22Rv1 (cell line): Measurements from ENCODE around the gene HIVEP2.

Source experiments
- CTCF ChIP-seq: fragments of 450-650 bp; IDR thresholded peaks from 2 replicates; pipeline ENCODE4 v1.5.1; 2017; ENCODE audit warnings: mild to moderate bottlenecking
- ZFX ChIP-seq: fragments of 450-650 bp; IDR thresholded peaks from 2 replicates; pipeline ENCODE4 v1.6.1; 2017; ENCODE audit warnings: antibody characterized with exemption, borderline replicate concordance

GRCh38 chr6:142879527-142879926 is 65.4 kb downstream of the HIVEP2 start:
- TF ChIP-seq CTCF = no peak
- no peak for TF ChIP-seq ZFX
